ENCODE measurements around the gene DYNLRB1. TPM values are rescaled to one million over a fixed set of nuclear protein-coding genes. Genes with fewer than 3 reads are reported as not detected.
A peak's percentile ranks its signal among the peaks of the same experiment; 100 is the strongest.

DYNLRB1 gene
- total and polyA plus RNA-seq, 2 of the 13 experiments (the other 11 are each of a cell fraction or from before 2014, with no cell fraction given), result 140 to 244 TPM

- TF ChIP-seq ZNF687 (CRISPR knock-in tag; IDR thresholded peaks at IDR 0.05) (peak; percentile 38; the same call in 1 of the 2 replicates), ZNF460 (CRISPR knock-in tag; IDR thresholded peaks at IDR 0.05; ENCODE audit: borderline replicate concordance) (no peak), ZNF274 (CRISPR knock-in tag; IDR thresholded peaks at IDR 0.05) (peak; percentile 86; the same call in 1 of the 2 replicates)
These were observed 31.8 kb downstream of the DYNLRB1 start (continued) for GRCh38 chr20:34547844-34548613.

- Histone ChIP-seq H2AFZ (ENCODE audit: low read length) (no peak overlapping the region), H3K4me2 (ENCODE audit: low read depth, low read length) (peak overlapping the region; percentile 62), H3K4me1 (ENCODE audit: insufficient read depth, low read length) (peaks cover 27% of the 10 kb centered on the region), H3K27me3 (ENCODE audit: control insufficient read depth in 1 of 2, insufficient read depth in 2 of 2, low read length in 2 of 2) (no peaks in the 10 kb centered on the region), H3K36me3 (replicated peaks in 1 of 2; ENCODE audit: control insufficient read depth in 1 of 2, insufficient read depth in 2 of 2, low read length in 2 of 2) (no peaks in the 10 kb centered on the region), H3K9ac (ENCODE audit: insufficient read depth, low read depth, low read length) (no peak overlapping the region), H3K79me2 (ENCODE audit: insufficient read depth, low read length) (no peaks in the 10 kb centered on the region), H3K9me3 (ENCODE audit: low read length) (no peaks in the 10 kb centered on the region), H3K27ac (ENCODE audit: extremely low read length, insufficient read depth, low read length) (no peak overlapping the region), H4K20me1 (ENCODE audit: insufficient read depth, low read length) (no peaks in the 10 kb centered on the region), H3K4me3 (replicated peaks in 1 of 3; ENCODE audit: insufficient read depth in 1 of 3, low read depth in 2 of 3, low read length in 3 of 3) (peak overlapping the region in 1 of 3 experiments; percentile 32; a peak in 1 of 6 replicates)
- BruUV-seq (replicated peaks), result no TSS peak
- FAIRE-seq, result no peak
- CTCF ChIA-PET (ENCODE audit: low intra/inter-chr PET ratio, low total read pairs), result no interaction called here
- POLR2A ChIA-PET, result interaction anchor here (1.6 kb wide), 1 partner anchor 33 kb away, joined by 5 read pairs; the partner anchor contains the start of gene DYNLRB1
- 72% methylated on average over 20 of the region's 20 CpGs for WGBS (ENCODE audit: low lambda C conversion rate)
- DNase-seq (ENCODE audit: low spot score), result peak; percentile 60
- peak; percentile 41 for ATAC-seq
- in situ Hi-C loops (cut with HindIII; ENCODE audit: extremely low pct_ligation_motif_present, low pct_unique_long_range_greater_than_20kb), result no loop called here
- intact Hi-C loops (cut with micrococcal nuclease; ENCODE audit: unreplicated experiment), result loop anchor here (2.0 kb wide), 1 partner anchor 23 kb away; no protein-coding TSS in a partner anchor
- TF ChIP-seq DPF2 (CRISPR knock-in tag; IDR thresholded peaks at IDR 0.05; ENCODE audit: borderline replicate concordance, low read depth) (no peak), ZNF678 (CRISPR knock-in tag; IDR thresholded peaks at IDR 0.05) (0 out of 2 replicates have a peak, but pooled peaks have one; percentile 48), ETV6 (CRISPR knock-in tag; conservative IDR thresholded peaks at IDR 0.05) (no peak), ONECUT2 (CRISPR knock-in tag; IDR thresholded peaks at IDR 0.05) (no peak), TOE1 (CRISPR knock-in tag; IDR thresholded peaks at IDR 0.05) (no peak), DDIT3 (CRISPR knock-in tag; IDR thresholded peaks at IDR 0.05) (no peak), RFXAP (CRISPR knock-in tag; IDR thresholded peaks at IDR 0.05; ENCODE audit: borderline replicate concordance) (no peak), CBX1 (IDR thresholded peaks at IDR 0.05; ENCODE audit: low read depth) (no peak), BORCS8-MEF2B (CRISPR knock-in tag; IDR thresholded peaks at IDR 0.05) (no peak), RFX1 (IDR thresholded peaks at IDR 0.05) (peak; percentile 86), MEF2D (CRISPR knock-in tag; IDR thresholded peaks at IDR 0.05) (0 out of 2 replicates have a peak, but pooled peaks have one; percentile 34), EHMT2 (IDR thresholded peaks at IDR 0.05; ENCODE audit: borderline replicate concordance, low read depth, low read length) (no peak), ETS1 (CRISPR knock-in tag; IDR thresholded peaks at IDR 0.05) (no peak), ZBTB38 (CRISPR knock-in tag; IDR thresholded peaks at IDR 0.05) (no peak)
These were observed 33.2 kb downstream of the DYNLRB1 start for GRCh38 chr20:34549291-34549928.

Measured in HepG2 (cell line).